IMR-90 (cell line): ENCODE data around the gene SUGCT. TPM values are rescaled to one million over a fixed set of nuclear protein-coding genes. Genes with fewer than 3 reads are reported as not detected.

ENCODE experiments used
- ATAC-seq: fragments of 200-7000 bp; cut with Tn5 transposase; 2 replicates; pipeline ENCODE4 v1.9.1; 2020; ENCODE audit warnings: low read depth, mild to moderate bottlenecking, moderate library complexity
- BruUV-seq: library from RNA; stranded (reverse); fragments of 400-500 nt; replicated peaks from 2 replicates; lab custom pipeline; 2021; lab: Mats Ljungman, UMichigan
- CTCF ChIA-PET: fragments of 300-600 bp; formaldehyde crosslinking; extraction: SDS; loops from one replicate; lab custom pipeline; 2021; ENCODE audit warnings: antibody characterized with exemption; lab: Yijun Ruan, JAX
- POLR2A ChIA-PET: fragments of 300-600 bp; sonication (Branson Sonifier 250); formaldehyde crosslinking; loops from one replicate; lab custom pipeline; 2022; ENCODE audit warnings: antibody characterized with exemption; ENCODE audit not compliant: unreplicated experiment; lab: Charles Lee
- DNase-seq: peaks from one replicate; pipeline ENCODE4 v3.0.0; 2013
- H2AFZ ChIP-seq: replicated peaks from 2 replicates; pipeline ENCODE3; 2013; ENCODE audit warnings: low read length, mild to moderate bottlenecking; ENCODE audit not compliant: poor library complexity
- H2AK5ac ChIP-seq: 2 replicates; pipeline ENCODE4 v1.6.1; 2013; ENCODE audit warnings: low read depth, low read length, inconsistent platforms
- H2AK9ac ChIP-seq: replicated peaks from 2 replicates; pipeline ENCODE3; 2013; ENCODE audit warnings: mild to moderate bottlenecking, low read depth, low read length, moderate library complexity; ENCODE audit not compliant: poor library complexity
- H2BK120ac ChIP-seq: 2 replicates; pipeline ENCODE4 v1.6.1; 2013; ENCODE audit warnings: low read depth, low read length, inconsistent platforms
- H2BK15ac ChIP-seq: 3 replicates; pipeline ENCODE4 v1.6.1; 2013; ENCODE audit warnings: low read depth, low read length, inconsistent platforms
- H2BK20ac ChIP-seq: 2 replicates; pipeline ENCODE4 v1.6.1; 2013; ENCODE audit warnings: low read depth, mild to moderate bottlenecking, inconsistent platforms, low read length, moderate library complexity
- H2BK5ac ChIP-seq: 2 replicates; pipeline ENCODE4 v1.6.1; 2013; ENCODE audit warnings: mild to moderate bottlenecking, low read depth, low read length, inconsistent platforms; ENCODE audit not compliant: poor library complexity, severe bottlenecking
- H3K14ac ChIP-seq: replicated peaks from 2 replicates; pipeline ENCODE4 v1.6.1; 2013; ENCODE audit warnings: low read depth, low read length, inconsistent platforms
- H3K18ac ChIP-seq: 2 replicates; pipeline ENCODE4 v1.6.1; 2013; ENCODE audit warnings: low read depth, low read length, control low read depth
- H3K23ac ChIP-seq: 2 replicates; pipeline ENCODE4 v1.6.1; 2013; ENCODE audit warnings: low read depth, low read length, inconsistent platforms
- H3K27ac ChIP-seq: 2 replicates; pipeline ENCODE4 v1.5.1; 2013; ENCODE audit warnings: mild to moderate bottlenecking, control low read depth, low read length; ENCODE audit not compliant: insufficient read depth
- H3K27me3 ChIP-seq: 2 replicates; pipeline ENCODE4 v1.6.1; 2013; ENCODE audit warnings: low read length; ENCODE audit not compliant: control insufficient read depth, insufficient read depth
- H3K36me3 ChIP-seq: 2 replicates; pipeline ENCODE4 v1.6.1; 2013; ENCODE audit warnings: low read length, mixed read lengths; ENCODE audit not compliant: control insufficient read depth, insufficient read depth
- H3K4ac ChIP-seq: 2 replicates; pipeline ENCODE4 v1.6.1; 2013; ENCODE audit warnings: low read depth, low read length, inconsistent platforms
- H3K4me1 ChIP-seq: 2 replicates; pipeline ENCODE4 v1.6.1; 2013; ENCODE audit warnings: low read length, mixed read lengths; ENCODE audit not compliant: control insufficient read depth, insufficient read depth
- H3K4me2 ChIP-seq: 2 replicates; pipeline ENCODE4 v1.6.1; 2013; ENCODE audit warnings: low read depth, mild to moderate bottlenecking, control low read depth, low read length, moderate library complexity
- H3K4me3 ChIP-seq: 2 replicates; pipeline ENCODE4 v1.5.1; 2013; ENCODE audit warnings: low read depth, mild to moderate bottlenecking, control low read depth, low read length, moderate library complexity; ENCODE audit not compliant: insufficient read depth
- H3K56ac ChIP-seq: 2 replicates; pipeline ENCODE4 v1.6.1; 2013; ENCODE audit warnings: low read length, inconsistent platforms; ENCODE audit not compliant: insufficient read depth; ENCODE audit errors: extremely low read depth
- H3K79me1 ChIP-seq, 2 experiments: 2 replicates each; pipeline ENCODE4 v1.6.1; 2013; ENCODE audit warnings: low read length in 2 of 2, inconsistent platforms in 1 of 2, low read depth in 1 of 2
- H3K9ac ChIP-seq: 2 replicates; pipeline ENCODE4 v1.6.1; 2013; ENCODE audit warnings: low read depth, low read length, control low read depth
- H3K9me1 ChIP-seq: 2 replicates; pipeline ENCODE4 v1.6.1; 2013; ENCODE audit warnings: low read length, inconsistent platforms; ENCODE audit not compliant: insufficient read depth
- H3K9me3 ChIP-seq: 2 replicates; pipeline ENCODE4 v1.6.1; 2013; ENCODE audit warnings: low read length; ENCODE audit not compliant: control insufficient read depth, insufficient read depth
- H4K20me1 ChIP-seq: 2 replicates; pipeline ENCODE4 v1.6.1; 2013; ENCODE audit warnings: low read length, inconsistent platforms; ENCODE audit not compliant: insufficient read depth
- H4K5ac ChIP-seq: 2 replicates; pipeline ENCODE4 v1.6.1; 2013; ENCODE audit warnings: mild to moderate bottlenecking, low read depth, low read length, control low read depth
- H4K8ac ChIP-seq, 2 experiments: 2 replicates each; pipeline ENCODE4 v1.6.1; 2013; ENCODE audit warnings: low read depth in 2 of 2, low read length in 2 of 2, control low read depth in 1 of 2, inconsistent platforms in 1 of 2
- H4K91ac ChIP-seq: 2 replicates; pipeline ENCODE4 v1.6.1; 2013; ENCODE audit warnings: low read depth, low read length, inconsistent platforms; ENCODE audit not compliant: insufficient read depth
- RAD21 ChIP-seq: IDR thresholded peaks from 2 replicates; pipeline ENCODE4 v1.6.1; 2012; ENCODE audit warnings: low read length, improper control_type of control experiment
- RCOR1 ChIP-seq: IDR thresholded peaks from 2 replicates; pipeline ENCODE4 v1.6.1; 2012; ENCODE audit warnings: mild to moderate bottlenecking, low read length, improper control_type of control experiment; ENCODE audit not compliant: insufficient replicate concordance
- RFX5 ChIP-seq: IDR thresholded peaks from 2 replicates; pipeline ENCODE4 v1.8.0; 2012; ENCODE audit warnings: low read depth, mild to moderate bottlenecking, low read length, moderate library complexity
- SMC3 ChIP-seq: fragments of 150-350 bp; IDR thresholded peaks from 2 replicates; pipeline ENCODE4 v1.6.1; 2016; ENCODE audit warnings: low read depth, mild to moderate bottlenecking, antibody characterized with exemption, low read length, moderate library complexity
- WGBS, 2 experiments: methylation state at CpG; one replicate each; pipeline versions ENCODE4 v1.1.5 to v1.1.7; 2013; ENCODE audit warnings: missing lambda C conversion rate in 2 of 2; ENCODE audit not compliant: insufficient read length in 1 of 2; ENCODE audit errors: extremely low coverage in 2 of 2; 5-methylcytosine and 5-hydroxymethylcytosine counted together
- dilution Hi-C: fragments of 300-500 bp; cut with HindIII; formaldehyde crosslinking; loops from one replicate; pipeline ENCODE4 v1.14.3; 2018; ENCODE audit warnings: low sequenced_read_pairs; ENCODE audit not compliant: unreplicated experiment
- in situ Hi-C: fragments of 300-500 bp; cut with MboI; formaldehyde crosslinking; loops from 3 replicates; pipeline ENCODE4 v1.14.3; 2019; ENCODE audit warnings: low sequenced_read_pairs, inconsistent platforms, mixed read lengths
- intact Hi-C: fragments of 100-400 bp; cut with micrococcal nuclease; formaldehyde crosslinking; loops from 2 replicates; pipeline ENCODE4 v1.10.0; 2022
- polyA plus RNA-seq, 3 experiments: library from polyadenylated mRNA; depleted of rRNA; stranded (reverse); fragments of >200 nt; gene quantifications; 2 replicates each; pipeline ENCODE4 v1.2.3, GENCODE V29; 2012; ENCODE audit warnings: low replicate concordance in 1 of 3
- total RNA-seq: library from RNA; depleted of rRNA; stranded (reverse); fragments of >200 nt; gene quantifications from 2 replicates; pipeline ENCODE4 v1.2.3, GENCODE V29; 2012
- TF ChIP-seq, protein P1 (sequence below): fragments of 150-350 bp; IDR thresholded peaks from 2 replicates; pipeline ENCODE4 v1.6.1; 2016; ENCODE audit warnings: low read depth, mild to moderate bottlenecking, low read length, moderate library complexity, borderline replicate concordance

SUGCT gene
- total and polyA plus RNA-seq, 2 of the 4 experiments (the other 2 are of a cell fraction), result 5.9 to 8.3 TPM

DNA sequence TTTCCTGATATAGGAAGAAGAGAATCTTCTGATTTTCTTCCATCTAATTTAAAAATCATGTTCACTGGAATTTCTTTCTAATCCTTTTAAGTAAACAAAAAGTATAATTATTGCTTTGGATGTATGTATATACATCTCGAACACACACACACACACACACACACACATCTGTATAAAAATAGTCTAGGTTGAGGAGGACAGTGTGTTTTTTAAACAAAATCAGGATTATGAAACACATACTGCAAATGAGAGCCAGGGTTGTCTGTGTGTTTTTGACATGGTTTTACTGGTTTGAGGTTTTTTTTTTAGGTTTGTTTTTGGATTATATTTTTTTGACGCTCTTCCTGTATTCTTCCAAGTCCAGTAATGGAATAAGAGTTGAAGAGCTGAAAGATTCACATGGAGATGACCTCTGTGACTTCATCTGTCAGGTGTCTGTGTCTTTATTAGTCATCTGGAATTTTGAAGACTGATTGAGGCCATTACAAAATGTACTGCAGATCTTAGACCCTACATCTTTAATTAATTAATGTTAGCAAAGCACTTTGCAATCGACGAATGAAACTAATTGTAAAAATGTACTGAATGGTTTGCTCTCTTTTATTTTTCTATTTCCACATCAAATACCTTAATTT is 237.1 kb downstream of the SUGCT start:
- Histone ChIP-seq H4K5ac (no peak overlapping the region), H2AK5ac (no peak overlapping the region), H2BK5ac (no peak overlapping the region), H3K27ac (no peak overlapping the region), H4K91ac (no peak overlapping the region), H3K18ac (no peak overlapping the region), H3K56ac (no peak overlapping the region), H3K4me2 (no peak overlapping the region), H3K9me1 (no peaks in the 10 kb centered on the region), H3K9ac (no peak overlapping the region), H4K20me1 (no peaks in the 10 kb centered on the region), H3K4me3 (no peak overlapping the region), H3K14ac (no peak overlapping the region), H4K8ac (no peak overlapping the region), H2BK15ac (no peak overlapping the region), H3K27me3 (no peaks in the 10 kb centered on the region), H2AK9ac (no peak overlapping the region), H2BK20ac (no peak overlapping the region), H2BK120ac (no peak overlapping the region), H3K4me1 (no peaks in the 10 kb centered on the region), H3K4ac (no peak overlapping the region), H3K79me1 (no peaks in the 10 kb centered on the region), H3K23ac (no peak overlapping the region), H3K9me3 (no peaks in the 10 kb centered on the region), H2AFZ (no peak overlapping the region), H3K36me3 (no peaks in the 10 kb centered on the region)
- DNase-seq, result no peak
- ATAC-seq, result no peak
- POLR2A ChIA-PET, result no interaction called here
- CTCF ChIA-PET, result interaction anchor here (0.6 kb wide), 1 partner anchor 295 kb away, joined by 3 read pairs; no protein-coding TSS in a partner anchor
- BruUV-seq, result no TSS peak
- WGBS, 2 experiments, result no CpG with 5 or more reads among the region's 4 CpGs
- dilution Hi-C loops (no loop called here), intact Hi-C loops (no loop called here), in situ Hi-C loops (no loop called here)
- TF ChIP-seq RAD21, result no peak
- no peak for TF ChIP-seq SMC3
- TF ChIP-seq, protein P1, sequence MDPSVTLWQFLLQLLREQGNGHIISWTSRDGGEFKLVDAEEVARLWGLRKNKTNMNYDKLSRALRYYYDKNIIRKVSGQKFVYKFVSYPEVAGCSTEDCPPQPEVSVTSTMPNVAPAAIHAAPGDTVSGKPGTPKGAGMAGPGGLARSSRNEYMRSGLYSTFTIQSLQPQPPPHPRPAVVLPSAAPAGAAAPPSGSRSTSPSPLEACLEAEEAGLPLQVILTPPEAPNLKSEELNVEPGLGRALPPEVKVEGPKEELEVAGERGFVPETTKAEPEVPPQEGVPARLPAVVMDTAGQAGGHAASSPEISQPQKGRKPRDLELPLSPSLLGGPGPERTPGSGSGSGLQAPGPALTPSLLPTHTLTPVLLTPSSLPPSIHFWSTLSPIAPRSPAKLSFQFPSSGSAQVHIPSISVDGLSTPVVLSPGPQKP, result no peak
- TF ChIP-seq RFX5, result no peak
- TF ChIP-seq RCOR1, result no peak
